Mesendoderm (in vitro differentiated cells): Measurements from ENCODE around the gene NDUFB7.
A peak's percentile ranks its signal among the peaks of the same experiment; 100 is the strongest.

Experiments used
- DNase-seq: peaks from one replicate; pipeline ENCODE4 v3.0.0; 2013
- H2AK5ac ChIP-seq: 2 replicates; pipeline ENCODE4 v1.6.1; 2013; ENCODE audit warnings: low read length, inconsistent platforms
- H2BK120ac ChIP-seq: 2 replicates; pipeline ENCODE4 v1.6.1; 2013; ENCODE audit warnings: low read depth, mild to moderate bottlenecking, low read length, moderate library complexity, mixed read lengths
- H2BK15ac ChIP-seq: replicated peaks from 2 replicates; pipeline ENCODE4 v1.6.1; 2013; ENCODE audit warnings: low read depth, mild to moderate bottlenecking, moderate library complexity
- H2BK5ac ChIP-seq: 2 replicates; pipeline ENCODE4 v1.6.1; 2013; ENCODE audit warnings: low read length, inconsistent platforms
- H3K18ac ChIP-seq: 2 replicates; pipeline ENCODE4 v1.6.1; 2013; ENCODE audit warnings: mild to moderate bottlenecking, low read length, mixed read lengths
- H3K23ac ChIP-seq: one replicate; pipeline ENCODE4 v1.6.1; 2013; ENCODE audit warnings: low read length
- H3K27ac ChIP-seq: 2 replicates; pipeline ENCODE4 v1.5.1; 2013; ENCODE audit warnings: low read depth, mild to moderate bottlenecking, inconsistent platforms, low read length, moderate library complexity
- H3K27me3 ChIP-seq: 2 replicates; pipeline ENCODE4 v1.6.1; 2013; ENCODE audit warnings: low read length, control low read depth, mild to moderate bottlenecking, inconsistent platforms; ENCODE audit not compliant: insufficient read depth, poor library complexity
- H3K36me3 ChIP-seq: 2 replicates; pipeline ENCODE4 v1.6.1; 2013; ENCODE audit warnings: low read length, inconsistent platforms; ENCODE audit not compliant: control insufficient read depth, insufficient read depth
- H3K4ac ChIP-seq: one replicate; pipeline ENCODE4 v1.6.1; 2013; ENCODE audit warnings: low read depth, mild to moderate bottlenecking, low read length, moderate library complexity
- H3K4me1 ChIP-seq: 2 replicates; pipeline ENCODE4 v1.6.1; 2013; ENCODE audit warnings: low read depth, low read length, inconsistent platforms; ENCODE audit not compliant: control insufficient read depth
- H3K4me2 ChIP-seq: 2 replicates; pipeline ENCODE4 v1.6.1; 2013; ENCODE audit warnings: low read length
- H3K4me3 ChIP-seq: 2 replicates; pipeline ENCODE4 v1.5.1; 2013; ENCODE audit warnings: mild to moderate bottlenecking, low read length
- H3K56ac ChIP-seq: one replicate; pipeline ENCODE4 v1.6.1; 2013; ENCODE audit warnings: low read length
- H3K79me1 ChIP-seq: 2 replicates; pipeline ENCODE4 v1.6.1; 2013; ENCODE audit warnings: low read length, inconsistent platforms
- H3K79me2 ChIP-seq: 2 replicates; pipeline ENCODE4 v1.6.1; 2013; ENCODE audit warnings: mild to moderate bottlenecking, low read length; ENCODE audit not compliant: control insufficient read depth, insufficient read depth
- H3K9ac ChIP-seq: 2 replicates; pipeline ENCODE4 v1.6.1; 2013; ENCODE audit warnings: low read length, inconsistent platforms
- H4K5ac ChIP-seq: one replicate; pipeline ENCODE4 v1.6.1; 2013; ENCODE audit warnings: low read length
- H4K8ac ChIP-seq: one replicate; pipeline ENCODE4 v1.6.1; 2013; ENCODE audit warnings: low read depth, mild to moderate bottlenecking, control low read depth, low read length, moderate library complexity
- whole genome bisulfite sequencing: extraction: QIAGEN DNeasy Blood & Tissue Kit; methylation state at CpG from one replicate; pipeline ENCODE4 v1.1.7; 2013; ENCODE audit warnings: low lambda C conversion rate, missing lambda C conversion rate; ENCODE audit not compliant: insufficient coverage; ENCODE audit errors: extremely low coverage; 5-methylcytosine and 5-hydroxymethylcytosine counted together

NDUFB7 gene

GRCh38 chr19:14530506-14530905 is 41.4 kb downstream of the NDUFB7 start:
- no peak overlapping the region for H3K4me3 ChIP-seq
- no peak overlapping the region for H3K4me2 ChIP-seq
- H3K56ac ChIP-seq, result no peak overlapping the region
- H2AK5ac ChIP-seq, result no peak overlapping the region
- H3K27me3 ChIP-seq, result no peaks in the 10 kb centered on the region
- DNase-seq, result no peak
- no peak overlapping the region for H3K18ac ChIP-seq
- H4K5ac ChIP-seq, result no peak overlapping the region
- no CpG with 5 or more reads among the region's 3 CpGs for WGBS
- H3K4ac ChIP-seq, result no peak overlapping the region
- no peak overlapping the region for H2BK5ac ChIP-seq
- no peak overlapping the region for H2BK120ac ChIP-seq
- no peak overlapping the region for H3K27ac ChIP-seq
- H3K23ac ChIP-seq, result no peak overlapping the region
- H2BK15ac ChIP-seq, result no peak overlapping the region
- H3K36me3 ChIP-seq, result no peaks in the 10 kb centered on the region
- H3K79me2 ChIP-seq, result peaks cover 20% of the 10 kb centered on the region
- no peak overlapping the region for H3K9ac ChIP-seq
- no peaks in the 10 kb centered on the region for H3K4me1 ChIP-seq
- H4K8ac ChIP-seq, result no peak overlapping the region
- H3K79me1 ChIP-seq, result peaks cover 13% of the 10 kb centered on the region

GRCh38 chr19:14530005-14530348 is 41.9 kb downstream of the NDUFB7 start:
- Histone ChIP-seq H3K27me3 (no peaks in the 10 kb centered on the region), H2BK15ac (no peak overlapping the region), H3K18ac (peak overlapping the region; percentile 15), H4K8ac (no peak overlapping the region), H3K4me1 (no peaks in the 10 kb centered on the region), H3K23ac (no peak overlapping the region), H2BK5ac (peak overlapping the region; percentile 78), H4K5ac (no peak overlapping the region), H3K79me2 (peaks cover 20% of the 10 kb centered on the region), H2AK5ac (no peak overlapping the region), H3K4me2 (peak overlapping the region; percentile 94), H3K4me3 (peak overlapping the region; percentile 92), H2BK120ac (no peak overlapping the region), H3K4ac (no peak overlapping the region), H3K56ac (peak overlapping the region; percentile 99), H3K27ac (peak overlapping the region; percentile 31), H3K79me1 (peaks cover 13% of the 10 kb centered on the region), H3K9ac (peak overlapping the region; percentile 94), H3K36me3 (no peaks in the 10 kb centered on the region)
- peak; percentile 45 for DNase-seq
- WGBS, result no CpG with 5 or more reads among the region's 18 CpGs

- Histone ChIP-seq H3K27ac (peak within 1 kb of the TSS; percentile 31), H3K9ac (peak within 1 kb of the TSS; percentile 94), H3K79me1 (peaks cover 9% of the 10 kb centered on the region), H3K18ac (peak within 1 kb of the TSS; percentile 15), H2AK5ac (no peak within 1 kb of the TSS), H3K79me2 (peaks cover 18% of the 10 kb centered on the region), H3K27me3 (no peaks in the 10 kb centered on the region), H3K4ac (no peak within 1 kb of the TSS), H4K5ac (no peak within 1 kb of the TSS), H3K36me3 (no peaks in the 10 kb centered on the region), H3K4me2 (peak within 1 kb of the TSS; percentile 94), H3K23ac (no peak within 1 kb of the TSS), H3K4me1 (no peaks in the 10 kb centered on the region), H2BK120ac (no peak within 1 kb of the TSS), H4K8ac (no peak within 1 kb of the TSS), H3K4me3 (peak within 1 kb of the TSS; percentile 92), H2BK15ac (no peak within 1 kb of the TSS), H3K56ac (peak within 1 kb of the TSS; percentile 99), H2BK5ac (peak within 1 kb of the TSS; percentile 91)
- peak; percentile 100 for DNase-seq
- no CpG with 5 or more reads among the region's 59 CpGs for WGBS
Observed at GRCh38 chr19:14529254-14530004, 42.4 kb downstream of the NDUFB7 start, which contains the start of gene TECR. TSS of gene TECR (plus strand) at chr19:14529594. CDS start at chr19:14529697, 103 bp downstream.

GRCh38 chr19:14528419-14529253 is 43.2 kb downstream of the NDUFB7 start:
- WGBS, result no CpG with 5 or more reads among the region's 39 CpGs
- Histone ChIP-seq H3K36me3 (no peaks in the 10 kb centered on the region), H4K8ac (no peak overlapping the region), H3K4me2 (peak overlapping the region; percentile 61), H3K4ac (no peak overlapping the region), H3K27me3 (no peaks in the 10 kb centered on the region), H3K4me3 (peak overlapping the region; percentile 32), H3K79me2 (peaks cover 18% of the 10 kb centered on the region), H2BK120ac (no peak overlapping the region), H2AK5ac (no peak overlapping the region), H3K79me1 (peaks cover 8% of the 10 kb centered on the region), H3K56ac (peak overlapping the region; percentile 77), H3K27ac (no peak overlapping the region), H3K18ac (no peak overlapping the region), H2BK5ac (no peak overlapping the region), H3K9ac (peak overlapping the region; percentile 56), H4K5ac (no peak overlapping the region), H2BK15ac (no peak overlapping the region), H3K23ac (no peak overlapping the region), H3K4me1 (no peaks in the 10 kb centered on the region)
- DNase-seq, result no peak

- Histone ChIP-seq H3K27me3 (no peaks in the 10 kb centered on the region), H3K18ac (no peak overlapping the region), H3K4me3 (no peak overlapping the region), H3K4me1 (no peaks in the 10 kb centered on the region), H3K27ac (no peak overlapping the region), H3K36me3 (no peaks in the 10 kb centered on the region), H4K8ac (no peak overlapping the region), H3K4me2 (no peak overlapping the region), H2AK5ac (no peak overlapping the region), H2BK5ac (no peak overlapping the region), H2BK120ac (no peak overlapping the region), H3K79me1 (peaks cover 5% of the 10 kb centered on the region), H3K79me2 (peaks cover 11% of the 10 kb centered on the region), H2BK15ac (no peak overlapping the region), H3K23ac (no peak overlapping the region), H4K5ac (no peak overlapping the region), H3K9ac (no peak overlapping the region), H3K4ac (no peak overlapping the region), H3K56ac (no peak overlapping the region)
- no CpG with 5 or more reads among the region's 4 CpGs for WGBS
- DNase-seq, result no peak
Observed at GRCh38 chr19:14526423-14526822, 45.4 kb downstream of the NDUFB7 start.
